GM10266 (cell line): Measurements from ENCODE around the gene ZNF417.

Source experiments
- DNase-seq: peaks from one replicate; pipeline ENCODE4 v3.0.0; 2012; ENCODE audit errors: extremely low spot score
- TF ChIP-seq, protein P1 (sequence below): IDR thresholded peaks from 2 replicates; pipeline ENCODE4 v1.5.1; 2012; ENCODE audit warnings: mild to moderate bottlenecking, low read depth; ENCODE audit not compliant: control insufficient read depth, insufficient read depth; ENCODE audit errors: missing control alignments

ZNF417 gene

DNA sequence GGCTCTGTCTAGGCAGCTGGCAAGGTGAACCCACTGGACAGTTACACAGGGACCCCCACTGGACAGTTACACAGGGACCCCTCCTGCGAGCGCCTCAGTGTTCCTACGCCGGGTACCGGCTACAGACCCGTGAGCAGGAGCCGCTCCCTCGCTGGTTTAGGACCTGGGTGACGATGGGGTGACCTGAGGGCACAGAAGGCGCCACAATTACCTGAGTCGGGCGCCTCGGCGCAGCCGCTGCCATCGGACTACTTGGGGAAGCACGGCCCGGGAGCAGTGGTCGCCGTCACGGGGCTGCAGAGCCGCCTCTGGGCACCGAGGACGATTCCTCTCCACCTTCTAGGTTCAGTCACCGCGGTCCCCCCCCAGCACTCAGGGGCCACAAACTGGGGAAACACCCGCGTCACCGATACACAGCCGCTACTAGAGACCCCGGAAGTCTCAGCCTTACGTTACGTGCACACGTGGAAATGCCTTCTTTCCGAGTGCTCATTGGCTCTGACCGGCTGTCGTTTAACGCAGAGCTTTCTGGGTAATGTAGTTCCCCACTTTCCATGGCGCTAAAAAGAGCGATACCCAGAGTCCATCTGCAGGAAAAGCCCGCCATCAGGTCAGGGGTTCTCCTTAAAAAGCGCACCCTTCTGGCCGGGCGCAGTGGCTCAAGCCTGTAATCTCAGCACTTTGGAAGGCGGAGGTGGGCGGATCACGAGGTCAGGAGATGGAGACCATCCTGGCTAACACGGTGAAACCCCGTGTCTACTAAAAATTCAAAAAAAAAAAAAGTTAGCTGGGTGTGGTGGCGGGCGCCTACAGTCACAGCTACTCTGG lies at the start of gene ZNF417:
ZNF417 (minus strand) TSS at position 425 of the 828 bp plus-strand sequence; CDS start at position 244, 181 bp downstream.
- peak; percentile 84 for DNase-seq

DNA sequence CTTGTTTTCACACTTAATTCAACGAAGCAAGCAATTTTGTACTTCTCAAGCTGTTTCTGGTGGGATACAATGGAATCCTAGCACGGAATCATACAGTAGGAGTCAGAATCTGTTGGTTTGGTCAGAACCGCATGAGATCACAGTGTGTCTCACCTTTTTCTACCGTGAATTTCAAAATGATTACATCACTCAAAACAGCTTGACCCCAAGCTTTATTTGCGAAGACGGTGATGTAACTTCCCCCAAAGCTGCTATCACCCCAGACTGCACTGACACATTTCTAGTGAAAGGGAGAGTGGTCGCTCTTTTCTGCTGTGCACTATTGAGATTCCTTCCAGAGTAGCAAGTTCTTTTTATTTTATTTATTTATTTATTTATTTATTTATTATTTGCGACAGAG lies 48.4 kb upstream of the ZNF417 start:
- DNase-seq, result no peak
- TF ChIP-seq, protein P1, sequence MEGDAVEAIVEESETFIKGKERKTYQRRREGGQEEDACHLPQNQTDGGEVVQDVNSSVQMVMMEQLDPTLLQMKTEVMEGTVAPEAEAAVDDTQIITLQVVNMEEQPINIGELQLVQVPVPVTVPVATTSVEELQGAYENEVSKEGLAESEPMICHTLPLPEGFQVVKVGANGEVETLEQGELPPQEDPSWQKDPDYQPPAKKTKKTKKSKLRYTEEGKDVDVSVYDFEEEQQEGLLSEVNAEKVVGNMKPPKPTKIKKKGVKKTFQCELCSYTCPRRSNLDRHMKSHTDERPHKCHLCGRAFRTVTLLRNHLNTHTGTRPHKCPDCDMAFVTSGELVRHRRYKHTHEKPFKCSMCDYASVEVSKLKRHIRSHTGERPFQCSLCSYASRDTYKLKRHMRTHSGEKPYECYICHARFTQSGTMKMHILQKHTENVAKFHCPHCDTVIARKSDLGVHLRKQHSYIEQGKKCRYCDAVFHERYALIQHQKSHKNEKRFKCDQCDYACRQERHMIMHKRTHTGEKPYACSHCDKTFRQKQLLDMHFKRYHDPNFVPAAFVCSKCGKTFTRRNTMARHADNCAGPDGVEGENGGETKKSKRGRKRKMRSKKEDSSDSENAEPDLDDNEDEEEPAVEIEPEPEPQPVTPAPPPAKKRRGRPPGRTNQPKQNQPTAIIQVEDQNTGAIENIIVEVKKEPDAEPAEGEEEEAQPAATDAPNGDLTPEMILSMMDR, result no peak

DNA sequence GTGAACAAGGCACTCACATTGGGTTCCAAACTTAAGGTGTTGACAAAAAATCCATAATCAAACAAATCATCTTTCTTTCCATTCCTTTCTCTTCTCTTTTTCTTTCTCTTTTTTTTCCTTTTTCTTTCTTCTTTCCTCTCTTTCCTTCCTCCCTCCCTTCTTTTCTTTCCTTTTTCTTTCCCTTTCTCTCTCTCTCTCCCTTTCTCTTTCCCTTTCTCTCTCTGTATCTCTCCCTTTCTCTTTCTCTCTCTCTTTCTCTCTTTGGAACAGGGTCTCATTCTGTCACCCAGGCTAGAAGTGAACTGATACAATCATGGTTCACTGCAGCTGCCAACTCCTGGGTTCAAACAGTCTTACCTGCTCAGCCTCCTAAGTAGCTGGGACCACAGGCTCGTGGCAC lies 45.4 kb upstream of the ZNF417 start:
- TF ChIP-seq, protein P1, result no peak

DNA sequence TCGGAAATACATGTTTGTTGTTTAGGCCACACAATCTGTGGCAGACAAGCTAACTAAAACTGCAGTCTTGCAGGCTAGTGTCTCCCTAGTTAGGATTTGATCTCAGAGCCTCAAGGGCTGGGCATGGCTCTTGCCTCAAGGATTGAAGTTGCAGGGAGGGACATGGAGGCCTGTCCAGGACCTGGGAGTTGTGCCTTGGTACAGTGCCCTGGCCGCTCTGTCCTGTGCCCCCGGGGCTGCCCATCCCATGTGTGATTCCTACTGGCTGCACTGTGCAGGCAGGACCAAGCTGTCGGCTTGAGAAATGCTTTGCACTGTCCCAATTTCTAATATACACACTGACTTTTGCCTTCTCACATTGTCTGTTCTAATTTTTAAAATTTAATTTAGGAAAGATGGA lies 38.6 kb upstream of the ZNF417 start:
- TF ChIP-seq, protein P1, result no peak
- no peak for DNase-seq

More for the DNA sequence above, 45.4 kb upstream of the ZNF417 start:
- DNase-seq, result no peak

DNA sequence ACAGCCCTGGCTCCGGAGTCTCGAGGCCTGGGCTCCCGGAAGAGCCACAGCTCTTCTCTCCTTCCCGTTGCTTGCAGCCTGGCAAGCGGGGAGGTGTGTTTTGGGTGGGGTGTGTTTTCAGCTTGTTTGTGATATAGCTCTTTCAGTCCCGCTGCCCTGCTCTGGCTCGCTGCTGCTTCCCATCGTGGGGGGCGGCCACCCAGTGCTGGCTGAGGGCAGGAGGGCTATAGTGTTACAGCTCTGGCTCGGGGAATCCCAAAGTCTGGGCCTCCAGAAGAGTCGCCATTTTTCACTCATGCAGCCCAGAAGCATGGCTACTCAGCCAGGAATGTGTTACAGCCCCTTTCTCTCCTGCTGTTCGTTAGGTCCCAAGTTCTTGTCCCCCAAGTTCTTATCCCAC lies 33.3 kb upstream of the ZNF417 start:
- TF ChIP-seq, protein P1, result no peak
- no peak for DNase-seq

DNA sequence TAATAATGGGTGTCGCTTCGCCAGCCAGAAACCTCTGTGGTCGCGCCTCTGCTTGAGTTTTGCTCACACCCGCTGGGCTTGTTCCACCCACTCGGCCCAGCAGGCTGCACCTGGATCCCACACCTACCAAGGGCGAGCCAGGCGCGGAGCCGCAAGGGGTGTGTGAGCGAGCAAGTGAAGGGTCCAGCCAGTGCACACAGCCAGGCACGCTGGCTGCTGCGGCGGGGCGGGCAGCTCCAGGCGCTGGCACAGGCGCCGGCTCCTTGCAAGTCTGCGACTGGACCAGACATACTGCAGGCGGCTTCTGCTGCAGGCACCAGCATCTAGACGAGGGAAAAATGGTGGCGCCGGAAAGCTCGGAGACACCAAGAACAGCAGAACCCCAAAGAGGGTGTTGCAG lies 32.9 kb upstream of the ZNF417 start:
- no peak for DNase-seq
- TF ChIP-seq, protein P1, result no peak

DNA sequence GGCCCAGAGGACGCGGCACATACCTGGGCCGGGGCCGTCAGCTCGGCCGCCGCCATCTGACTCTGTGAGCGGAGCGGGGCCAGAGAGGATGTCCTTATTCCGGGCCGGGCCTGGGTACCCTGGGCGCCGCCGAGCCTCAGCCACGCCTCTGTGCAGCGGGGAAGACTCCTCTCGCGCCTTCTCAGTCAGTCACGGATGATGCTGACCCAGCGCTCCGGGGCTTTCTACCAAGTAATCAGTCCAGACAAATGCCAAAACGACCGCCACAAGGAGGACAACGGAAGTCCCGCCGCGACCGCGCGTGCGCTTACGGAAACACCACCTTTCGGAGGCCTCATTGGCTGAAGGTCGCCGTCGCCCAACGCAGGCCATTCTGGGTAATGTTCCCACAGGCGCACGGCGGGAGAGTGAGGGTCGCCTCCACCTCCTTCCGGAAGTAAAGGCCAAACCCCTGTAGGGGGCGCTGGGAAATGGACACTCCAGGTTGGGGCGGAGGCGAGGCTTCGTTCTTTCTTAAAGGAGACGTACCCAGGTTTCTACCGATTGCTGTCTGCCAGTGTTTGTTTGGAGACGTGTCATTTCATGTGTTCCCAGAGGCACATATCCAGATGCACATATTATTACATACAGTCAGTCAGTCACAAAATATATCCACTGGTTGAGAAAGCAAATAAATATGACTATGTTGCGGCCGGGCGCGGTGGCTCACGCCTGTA lies 31.2 kb upstream of the ZNF417 start, which contains the start of gene ZNF256:
ZNF256 (minus strand) TSS at position 288 of the 716 bp plus-strand sequence; CDS start at position 56, 232 bp downstream.
- DNase-seq, result peak; percentile 90
- TF ChIP-seq, protein P1, result peak; percentile 48

DNA sequence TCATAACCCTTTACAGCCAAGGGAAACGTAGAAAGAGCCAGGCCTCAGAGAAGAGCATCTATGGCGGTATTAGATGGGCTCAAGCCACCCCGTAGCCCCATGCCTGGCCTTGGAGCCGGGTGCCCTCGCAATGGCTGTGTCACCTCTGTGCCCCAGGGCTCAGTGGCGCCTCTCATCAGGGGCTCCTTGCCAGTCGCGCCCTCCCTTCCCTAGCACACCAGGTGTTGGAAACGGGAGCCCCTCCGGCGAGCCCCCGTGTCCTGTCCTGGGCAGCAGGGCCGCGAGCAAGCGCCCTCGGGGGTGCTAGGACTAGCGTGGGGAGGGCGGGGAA lies 30.7 kb upstream of the ZNF417 start:
- TF ChIP-seq, protein P1, result no peak
- DNase-seq, result no peak
